Left renal cortex interstitium (tissue), 4 donors: Measurements from ENCODE around the gene FBP1. TPM values are rescaled to one million over a fixed set of nuclear protein-coding genes. Genes with fewer than 3 reads are reported as not detected.

ENCODE experiments used
- DNase-seq, 4 donors: peaks; one replicate each; pipeline ENCODE4 v3.0.0-alpha.2; 2013; ENCODE audit warnings: low read depth in 4 of 4, low spot score in 2 of 4, missing footprints in 1 of 4
- polyA plus RNA-seq, 4 donors: library from polyadenylated mRNA; unstranded; fragments of 120-200 nt; gene quantifications; one replicate each; pipeline ENCODE4 v1.2.1, GENCODE V29; 2013; ENCODE audit not compliant: insufficient read length in 4 of 4

Gene FBP1
- 10 to 100 TPM; 45.4 to 66.0 (median 54.4) TPM for polyA plus RNA-seq

DNA sequence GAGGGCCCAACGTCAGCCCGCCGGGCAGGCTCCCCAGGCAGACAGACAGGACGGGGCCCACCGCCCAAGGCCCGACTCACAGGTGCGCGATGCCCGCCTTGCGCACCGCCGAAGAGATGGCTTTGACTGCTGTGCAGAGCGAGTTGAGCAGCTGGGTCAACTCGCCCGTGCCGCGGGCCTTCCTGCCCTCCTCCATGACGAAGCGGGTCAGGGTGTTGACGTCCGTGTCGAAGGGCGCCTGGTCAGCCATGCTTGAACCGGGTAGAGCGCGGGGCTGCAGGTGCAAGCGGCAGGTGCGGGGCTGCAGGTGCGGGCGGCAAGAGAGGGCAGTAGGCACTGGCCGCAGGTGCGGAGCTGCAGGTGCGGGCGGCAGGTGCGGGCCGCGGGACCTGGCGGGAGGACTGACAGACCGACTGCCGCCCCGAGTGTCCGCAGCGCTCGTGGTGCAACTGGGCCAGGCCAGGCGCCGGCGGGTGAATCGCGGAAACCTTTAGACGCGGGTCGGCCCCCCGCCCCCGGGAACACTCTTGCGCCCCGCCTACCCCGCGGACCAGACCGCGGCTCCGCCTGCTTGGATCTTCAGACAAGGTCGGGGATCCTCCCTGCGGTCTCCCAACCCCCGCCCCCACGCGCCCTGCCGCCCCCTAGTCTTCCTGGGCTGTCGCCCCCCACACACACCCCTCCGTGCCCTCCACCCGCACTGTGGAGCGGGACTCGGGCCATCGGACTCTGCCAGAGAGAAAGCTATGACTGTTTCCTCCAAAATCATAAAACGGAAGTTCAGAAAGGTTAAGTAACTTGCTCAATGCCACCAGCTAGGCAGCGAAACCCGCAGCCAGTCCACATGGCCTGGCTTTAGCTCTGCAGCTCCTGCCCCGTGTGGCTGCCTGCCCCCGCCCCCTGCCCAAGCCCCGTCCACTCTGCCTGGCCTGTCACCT is at the start of gene FBP1:
TSS of gene FBP1 (minus strand) at position 458 of the 938 bp plus-strand sequence. CDS start at position 250, 208 bp downstream.
- DNase-seq: no peak

DNA sequence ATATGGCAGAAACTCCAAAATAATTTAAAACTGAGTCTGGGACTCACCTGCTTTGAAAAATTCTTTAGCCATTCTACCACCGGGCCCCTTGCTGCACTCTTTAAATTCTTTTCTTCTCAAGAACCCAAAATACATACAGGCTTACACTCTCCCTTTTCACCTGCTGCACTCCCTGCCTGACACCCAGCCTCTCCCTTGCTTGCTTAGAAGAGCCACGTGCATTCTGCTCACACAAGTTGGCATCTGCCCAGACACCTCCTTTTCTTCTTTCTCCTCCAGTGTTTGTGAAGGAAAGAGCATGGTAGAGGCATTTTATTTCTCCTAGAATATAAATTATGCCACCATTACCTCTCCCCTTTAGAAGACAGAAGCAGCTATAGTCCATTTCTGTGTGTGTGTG is 48.1 kb upstream of the FBP1 start:
- DNase-seq: no peak

DNA sequence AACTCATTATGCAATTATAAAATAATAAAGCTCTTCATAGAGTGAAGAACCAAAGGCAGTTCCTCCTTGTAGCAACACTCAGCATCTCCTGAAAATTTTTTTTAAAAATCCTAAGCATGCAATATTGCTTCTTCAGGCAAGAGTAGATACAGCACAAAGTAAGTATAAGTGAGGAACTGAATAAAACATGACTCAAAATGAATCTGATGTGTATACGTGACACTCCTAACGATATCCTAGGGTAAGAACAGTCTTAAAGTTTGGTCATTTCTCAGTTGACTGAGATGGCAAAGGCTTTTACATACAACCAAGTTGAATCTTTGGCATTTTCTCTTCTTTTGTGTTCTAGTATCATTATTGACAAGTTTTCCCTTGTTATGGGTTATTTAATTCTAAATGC is 46.0 kb upstream of the FBP1 start:
- DNase-seq: no peak

DNA sequence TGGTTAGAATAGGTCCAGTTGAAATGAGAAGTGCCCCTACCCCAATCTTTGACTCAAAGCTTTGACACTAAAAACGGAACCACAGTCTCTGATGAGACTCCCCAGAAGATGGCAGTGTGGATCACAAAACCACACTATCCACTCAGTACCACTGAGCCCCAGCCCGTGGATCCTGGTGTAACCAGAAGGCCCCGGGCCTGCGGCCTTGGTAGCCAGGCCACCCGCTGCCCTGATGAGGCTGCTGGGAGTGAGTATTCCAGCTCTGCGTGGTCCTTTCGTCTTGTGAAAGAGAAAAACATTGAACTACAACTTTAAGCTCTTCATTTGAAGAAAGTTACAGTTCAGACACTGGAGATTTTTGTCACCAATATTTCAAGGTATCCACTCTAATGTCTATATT is 42.2 kb upstream of the FBP1 start:
- no peak for DNase-seq

DNA sequence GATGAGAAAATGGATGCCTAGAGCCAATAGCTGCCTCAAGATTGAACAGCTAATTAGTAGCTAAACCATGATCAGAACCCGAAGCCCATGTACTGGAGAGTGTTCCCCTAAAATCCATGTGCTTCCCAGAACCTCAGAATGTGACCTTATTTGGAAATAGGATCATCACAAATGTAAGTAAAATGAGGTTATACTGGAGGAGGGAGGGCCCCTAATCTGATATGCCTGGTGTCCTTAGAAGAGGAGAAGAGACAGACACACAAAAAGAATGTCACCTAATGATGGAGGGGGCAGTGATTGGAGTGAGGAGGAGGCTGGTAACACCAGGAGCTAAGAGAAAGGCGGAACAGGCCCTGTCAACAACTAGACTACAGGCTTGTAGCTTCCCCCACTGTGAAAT is 41.3 kb upstream of the FBP1 start:
- DNase-seq: no peak

DNA sequence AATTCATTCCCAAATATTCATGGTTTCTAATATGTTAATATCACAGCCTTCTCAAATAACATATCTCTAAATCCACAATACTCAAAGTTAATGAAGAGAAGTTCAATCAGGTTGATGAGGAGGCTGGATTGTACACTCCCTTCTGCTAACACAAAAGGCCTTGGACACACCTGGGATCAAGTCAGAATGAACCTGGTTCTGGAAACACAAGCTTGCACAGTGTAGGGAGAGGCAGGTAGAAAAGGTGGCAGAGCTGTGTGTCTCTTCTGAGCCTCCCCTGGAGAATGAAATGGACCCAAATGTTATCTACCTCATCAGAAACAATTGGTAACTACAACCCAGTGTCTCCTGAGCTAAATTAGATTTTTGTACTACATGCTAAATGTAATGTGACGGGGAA is 40.7 kb upstream of the FBP1 start:
- no peak for DNase-seq

DNA sequence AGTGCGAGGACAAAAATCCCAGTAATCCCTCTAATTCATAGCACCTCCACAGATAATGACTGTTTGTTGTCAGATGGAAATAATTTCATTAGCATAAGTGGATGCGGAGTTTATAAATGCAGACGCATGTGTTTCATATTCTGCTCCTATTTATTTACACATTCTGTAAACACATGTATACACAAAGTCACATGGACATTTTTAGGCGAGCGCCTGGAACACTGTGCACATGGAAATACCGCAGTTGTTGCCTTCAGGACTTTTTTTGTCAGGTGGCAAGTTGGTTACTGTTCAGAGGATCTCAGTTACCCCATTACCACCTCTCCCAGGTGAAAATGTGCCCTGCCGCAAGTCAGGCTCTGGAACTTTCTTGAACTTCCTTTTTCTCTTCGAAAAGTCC is 40.3 kb upstream of the FBP1 start:
- no peak for DNase-seq

DNA sequence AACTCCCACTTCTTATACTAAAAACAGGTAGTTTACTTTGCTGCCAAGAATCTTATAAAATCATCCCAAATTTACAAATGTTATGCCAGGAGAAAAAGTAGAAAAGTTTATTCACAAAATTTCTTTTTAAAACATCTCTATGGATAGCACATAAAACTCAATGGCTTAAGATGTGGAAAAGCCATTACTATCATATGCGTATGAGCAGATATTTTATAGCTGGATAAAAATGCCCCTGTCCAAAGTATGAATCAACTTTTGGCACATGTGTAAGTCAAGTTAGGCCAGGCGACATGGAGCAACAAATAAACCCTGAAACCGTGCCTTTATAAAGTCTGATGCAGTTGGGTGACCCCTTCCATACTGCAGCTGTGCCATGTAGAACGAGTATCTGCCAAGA is 38.6 kb upstream of the FBP1 start:
- no peak for DNase-seq

DNA sequence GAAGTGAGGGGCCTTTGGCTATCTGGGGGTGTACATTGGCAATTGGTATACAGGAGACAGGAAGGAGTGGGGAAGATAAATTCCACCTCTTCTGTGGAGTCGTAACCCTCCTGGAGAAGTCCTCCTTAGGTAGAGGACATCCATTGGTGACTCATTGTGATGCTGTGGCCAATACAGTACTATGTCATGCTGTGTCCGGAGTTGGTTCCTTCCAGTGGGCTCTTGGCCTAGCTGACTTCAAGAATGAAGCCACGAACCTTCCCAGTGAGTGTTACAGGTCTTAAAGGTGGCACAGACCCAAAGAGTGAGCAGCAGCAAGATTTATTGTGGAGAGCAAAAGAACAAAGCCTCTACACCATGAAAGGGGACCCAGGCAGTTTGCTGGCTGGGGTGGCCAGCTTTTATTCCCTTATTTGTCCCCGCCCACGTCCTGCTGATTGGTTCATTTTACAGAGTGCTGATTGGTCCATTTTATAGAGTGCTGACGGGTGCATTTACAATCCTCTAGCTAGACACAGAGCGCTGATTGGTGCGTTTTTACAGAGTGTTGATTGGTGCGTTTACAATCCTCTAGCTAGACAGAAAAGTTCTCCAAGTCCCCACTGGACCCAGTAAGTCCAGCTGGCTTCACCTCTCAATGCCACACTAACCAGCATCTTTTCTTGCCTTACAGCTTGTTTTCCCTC is 37.3 kb upstream of the FBP1 start:
- no peak for DNase-seq

DNA sequence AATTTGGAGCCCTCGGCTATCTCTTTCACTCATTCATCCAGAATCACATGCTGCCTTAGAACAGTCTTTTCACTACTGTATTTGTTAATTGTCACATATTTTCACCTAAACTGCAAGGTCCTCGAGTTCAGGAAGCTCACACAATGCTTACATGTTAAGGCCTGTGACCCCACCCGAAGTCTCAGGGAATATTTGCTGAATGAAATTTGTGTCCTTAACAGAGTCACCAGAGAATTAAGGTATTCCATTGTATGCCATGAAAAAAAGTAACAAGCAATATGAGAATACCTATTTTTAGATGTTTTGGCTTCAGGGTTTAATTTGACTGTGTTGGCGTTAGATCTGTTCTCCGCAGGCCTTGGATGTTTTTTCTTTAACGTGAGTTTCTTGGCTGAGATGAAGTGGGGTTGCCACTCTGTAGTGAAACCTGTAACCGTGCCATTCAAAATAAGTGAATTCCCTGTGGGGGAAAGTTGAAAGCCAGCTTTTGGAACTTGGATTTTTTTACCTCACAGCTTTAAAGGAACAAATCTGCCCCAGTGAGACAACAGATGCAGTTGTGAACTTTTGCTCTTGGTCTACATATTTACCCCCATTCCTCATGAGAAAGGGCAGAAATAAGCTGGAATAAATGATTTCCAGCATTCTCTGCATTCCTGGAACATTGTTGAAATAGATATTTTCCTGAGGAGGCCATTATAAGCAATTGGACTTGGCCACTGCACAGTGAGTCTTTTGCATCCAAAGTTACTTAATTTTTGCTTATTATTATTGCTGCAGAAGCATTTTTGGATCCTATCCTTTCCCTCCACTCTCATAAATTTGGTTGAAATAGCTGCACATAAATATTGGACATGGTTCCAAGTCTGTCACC is 35.9 kb upstream of the FBP1 start:
- DNase-seq: no peak

DNA sequence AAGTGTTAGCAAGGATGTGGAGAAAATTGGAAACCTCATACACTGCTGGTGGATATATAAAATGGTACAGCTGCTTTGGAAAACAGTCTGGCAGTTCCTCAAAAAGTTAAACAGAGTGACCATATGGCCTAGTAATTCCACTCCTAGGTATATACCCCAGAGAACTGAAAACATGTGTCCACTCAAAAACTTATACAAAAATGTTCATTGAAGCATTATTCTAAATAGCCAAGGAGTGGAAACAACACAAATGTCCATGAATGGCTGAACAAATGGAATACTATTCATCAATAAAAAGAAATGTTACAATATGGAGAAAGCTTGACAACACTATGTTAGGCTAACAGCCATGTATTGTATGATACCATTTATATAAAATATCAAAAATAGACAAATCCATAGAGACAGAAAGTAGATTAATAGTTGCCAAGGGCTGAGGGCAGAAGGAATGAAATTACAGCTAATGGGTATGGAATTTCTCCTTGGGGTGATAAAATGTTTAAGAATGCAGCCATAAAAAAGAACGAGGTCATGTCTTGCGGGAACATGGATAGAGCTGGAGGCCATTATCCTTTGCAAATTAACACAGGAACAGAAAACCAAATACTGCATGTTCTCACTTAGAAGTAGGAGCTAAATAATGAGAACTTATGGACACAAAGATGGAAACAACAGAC is 33.6 kb upstream of the FBP1 start:
- DNase-seq: no peak

DNA sequence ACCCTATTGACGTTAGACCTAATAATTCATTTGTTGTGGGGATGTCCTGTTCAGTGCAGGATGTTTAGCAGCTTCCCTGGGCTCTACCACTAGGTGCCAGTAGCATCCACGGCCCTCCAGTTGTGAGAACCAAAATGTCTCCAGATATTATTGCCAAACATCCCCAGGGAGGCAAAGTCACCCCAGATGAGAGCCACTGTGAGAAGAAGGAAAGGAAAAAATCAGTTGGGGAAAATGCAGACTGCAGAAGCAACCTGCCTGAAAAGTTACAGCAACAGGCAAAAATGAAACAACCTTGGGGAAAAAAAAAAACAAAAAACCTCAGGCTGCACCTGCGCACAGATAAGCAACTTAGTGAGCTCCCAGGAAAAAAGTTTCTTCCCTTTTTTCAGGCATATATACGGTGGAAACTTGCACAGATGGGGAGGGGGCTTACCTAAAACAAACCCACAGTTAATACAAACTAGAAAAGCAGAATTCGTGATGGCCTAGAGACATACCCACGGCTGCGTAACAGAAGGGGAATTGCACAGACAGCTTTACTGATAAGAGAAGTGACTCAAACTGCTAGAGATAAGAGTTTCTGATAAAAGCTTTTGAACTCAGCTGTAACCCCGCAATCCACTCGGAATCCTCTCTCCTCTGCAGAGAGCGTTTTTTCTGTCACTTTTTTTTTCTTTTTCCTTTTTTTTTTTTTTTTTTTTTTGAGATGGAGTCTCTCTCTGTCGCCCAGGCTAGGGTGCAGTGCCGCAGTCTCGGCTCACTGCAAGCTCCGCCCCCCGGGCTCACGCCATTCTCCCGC is 29.8 kb upstream of the FBP1 start:
- no peak for DNase-seq

DNA sequence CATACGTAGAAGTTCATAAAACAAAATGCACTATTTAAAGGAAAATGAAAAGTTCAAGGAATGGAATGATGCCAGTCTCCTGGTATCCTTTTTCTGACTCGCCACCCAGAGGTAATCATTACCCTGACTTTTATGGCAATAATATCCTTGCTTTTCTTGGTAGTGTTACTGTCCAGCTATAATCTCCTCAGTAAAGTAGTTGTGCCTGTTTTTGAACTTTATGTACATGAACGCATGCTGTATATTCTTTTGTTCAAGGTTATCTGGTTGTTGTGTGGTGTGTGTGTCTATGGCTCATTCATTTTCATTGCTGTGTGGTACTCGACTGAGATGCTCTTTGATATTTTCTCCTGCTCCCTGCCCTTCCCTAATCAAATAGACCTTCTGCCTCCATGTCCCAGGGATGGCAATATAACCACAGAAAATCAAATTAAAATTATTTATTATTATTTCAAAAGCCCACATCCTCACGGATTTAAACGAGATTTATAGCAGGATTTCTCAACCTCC is 29.2 kb upstream of the FBP1 start:
- DNase-seq: no peak

DNA sequence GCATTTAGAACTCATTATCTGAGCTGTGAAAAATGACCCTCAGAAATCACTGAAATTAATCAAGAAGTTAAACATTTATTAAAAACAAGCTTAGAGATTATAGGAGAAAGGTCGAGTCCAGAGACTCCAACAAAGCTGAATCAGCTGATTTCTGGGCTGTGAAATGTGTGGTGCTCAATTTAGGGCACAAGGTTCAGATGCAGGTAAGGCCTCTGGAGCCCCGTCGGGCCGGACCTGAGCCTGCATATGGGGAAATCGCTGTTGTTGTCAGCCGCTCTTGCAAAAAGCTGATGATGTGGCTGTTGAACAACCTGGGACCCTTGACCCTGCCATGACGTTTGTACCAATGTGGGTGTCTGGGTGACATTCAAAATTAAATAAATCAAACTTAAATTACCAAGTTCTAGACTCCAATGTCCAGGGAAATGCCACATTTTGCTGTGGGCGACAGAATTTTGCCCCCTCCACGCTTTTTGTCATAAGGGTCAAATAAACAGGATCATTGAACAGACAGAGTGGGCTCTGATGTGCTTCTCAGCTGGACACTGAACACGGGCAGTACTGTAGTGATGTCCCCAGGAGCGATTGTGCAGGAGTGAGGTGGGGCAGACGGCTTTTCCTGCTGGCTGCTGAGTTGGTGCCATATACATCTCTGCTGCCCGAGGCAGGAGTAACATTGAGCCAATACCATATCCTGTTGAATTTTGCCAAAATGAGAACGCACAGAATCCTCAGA is 27.2 kb upstream of the FBP1 start:
- no peak for DNase-seq

DNA sequence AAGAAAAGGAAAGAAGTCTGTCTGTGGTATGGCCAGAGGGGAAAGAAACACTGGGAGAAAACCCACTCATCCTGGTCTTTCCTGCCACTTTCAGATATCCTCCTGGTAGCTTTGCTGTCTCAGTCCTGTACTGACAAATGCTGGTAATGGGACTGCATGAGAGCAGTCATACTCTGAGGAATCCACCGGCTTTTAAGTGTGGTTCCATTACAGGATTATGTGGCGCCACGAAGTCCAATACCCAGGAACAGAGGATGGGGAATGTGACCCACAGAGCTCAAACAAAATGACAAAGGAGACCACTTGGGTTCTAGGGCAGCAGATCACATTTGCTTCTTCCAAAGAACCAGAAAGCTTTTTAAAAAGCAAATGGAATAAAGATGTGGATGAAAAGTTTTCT is 26.3 kb upstream of the FBP1 start:
- DNase-seq: no peak

DNA sequence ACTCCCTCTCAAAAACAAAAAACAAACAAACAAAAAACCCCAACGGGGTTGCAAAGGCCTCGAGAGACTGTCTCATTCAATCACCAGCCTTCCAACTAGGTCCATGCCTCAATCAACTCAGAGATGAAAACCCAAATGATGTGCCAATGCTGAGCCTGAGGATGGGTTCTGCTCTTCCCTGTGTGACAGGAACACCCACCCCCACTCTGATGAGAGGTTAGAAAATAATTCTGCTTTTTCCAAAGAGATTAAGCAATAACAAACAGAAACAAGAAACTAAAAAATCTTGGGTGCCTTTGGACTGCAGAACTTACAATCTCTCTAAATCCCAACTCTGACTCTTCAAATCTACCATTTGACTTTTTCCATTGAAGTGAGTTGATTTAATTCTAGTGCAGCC is 25.5 kb upstream of the FBP1 start:
- no peak for DNase-seq

DNA sequence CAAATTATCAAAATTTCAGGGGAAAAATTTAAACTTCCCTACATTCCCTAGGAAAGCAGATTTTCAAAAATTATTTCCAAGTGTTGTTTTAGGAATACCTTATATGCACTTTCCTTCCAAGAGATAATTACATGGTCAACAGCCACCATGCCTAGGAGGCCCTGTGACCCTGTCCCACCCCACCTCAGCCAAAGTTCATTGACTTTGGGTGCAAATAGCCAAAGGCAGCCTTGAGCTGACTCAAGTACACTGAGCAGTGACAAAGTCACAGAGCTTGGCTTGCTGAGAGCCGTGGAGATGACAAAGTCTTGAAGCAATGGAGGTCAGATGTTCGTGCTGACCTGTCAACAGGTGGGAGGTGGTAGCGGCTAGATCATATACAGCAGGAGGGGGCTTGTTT is 24.3 kb upstream of the FBP1 start:
- no peak for DNase-seq

DNA sequence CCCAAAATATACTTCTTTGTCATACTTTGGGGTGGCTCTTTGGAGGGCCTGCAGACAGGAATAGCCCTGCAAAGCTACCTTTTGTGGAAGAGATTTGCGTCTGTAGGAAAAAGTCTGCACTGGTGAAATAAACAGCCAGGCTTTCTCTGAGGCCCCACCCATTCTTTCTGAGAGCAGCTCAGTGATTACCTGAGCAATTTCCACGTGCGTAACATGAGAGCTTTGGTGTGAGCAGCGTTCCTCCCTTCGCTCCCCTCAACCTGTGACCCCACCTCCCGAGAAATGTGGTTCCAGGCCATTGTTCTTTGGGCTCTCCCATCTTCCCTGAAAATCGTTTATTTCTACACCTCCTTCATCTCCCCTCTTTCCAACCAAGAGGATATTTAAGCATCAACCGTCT is 23.8 kb upstream of the FBP1 start:
- DNase-seq: no peak
